B cell (primary cell): ENCODE data around the gene KCNJ10.

Experiments used
- EZH2 ChIP-seq: IDR thresholded peaks from 2 replicates; pipeline ENCODE4 v1.6.1; 2012; ENCODE audit warnings: borderline replicate concordance, low read depth, mild to moderate bottlenecking, moderate library complexity, low read length; ENCODE audit not compliant: insufficient read depth, poor library complexity, severe bottlenecking
- TF ChIP-seq, protein P1 (sequence below): fragments of 200-600 bp; IDR thresholded peaks from one replicate; pipeline ENCODE4 v1.8.0; 2022; ENCODE audit warnings: antibody characterized with exemption, mild to moderate bottlenecking

DNA sequence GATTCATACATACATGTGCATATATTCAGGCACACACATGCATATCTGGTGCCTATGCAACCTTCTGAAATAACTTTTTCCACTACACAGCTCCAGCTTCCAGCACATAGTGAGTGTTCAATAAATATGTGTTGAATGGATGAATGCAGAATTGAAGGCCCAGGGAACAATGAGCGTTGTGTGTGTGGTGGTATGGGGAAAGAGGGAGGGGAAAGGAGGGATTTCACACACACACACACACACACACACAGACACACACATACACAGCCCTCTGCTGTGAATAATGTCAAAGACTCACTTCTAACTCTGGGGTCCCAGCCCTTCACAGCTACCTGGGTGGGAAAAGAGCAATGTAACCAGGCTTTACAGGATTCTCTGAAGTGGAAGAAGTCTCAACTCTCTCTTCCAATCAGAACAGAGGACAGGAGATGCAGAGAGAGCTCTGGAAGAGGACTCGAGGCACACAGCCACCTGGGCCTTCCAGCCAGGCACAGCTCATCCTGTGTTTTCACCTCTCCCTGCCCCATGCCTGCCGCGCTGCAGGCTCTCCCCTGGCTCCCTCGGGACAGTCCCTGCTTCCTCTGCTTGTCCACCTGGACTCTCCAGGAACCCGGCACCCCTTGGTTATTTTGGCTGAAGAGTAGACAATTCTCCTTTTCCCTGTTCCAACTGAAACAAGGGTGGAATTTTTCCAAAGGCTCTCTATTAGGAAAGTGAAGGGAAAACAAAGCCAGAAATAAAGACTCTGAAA is 33.9 kb upstream of the KCNJ10 start:
- TF ChIP-seq, protein P1, sequence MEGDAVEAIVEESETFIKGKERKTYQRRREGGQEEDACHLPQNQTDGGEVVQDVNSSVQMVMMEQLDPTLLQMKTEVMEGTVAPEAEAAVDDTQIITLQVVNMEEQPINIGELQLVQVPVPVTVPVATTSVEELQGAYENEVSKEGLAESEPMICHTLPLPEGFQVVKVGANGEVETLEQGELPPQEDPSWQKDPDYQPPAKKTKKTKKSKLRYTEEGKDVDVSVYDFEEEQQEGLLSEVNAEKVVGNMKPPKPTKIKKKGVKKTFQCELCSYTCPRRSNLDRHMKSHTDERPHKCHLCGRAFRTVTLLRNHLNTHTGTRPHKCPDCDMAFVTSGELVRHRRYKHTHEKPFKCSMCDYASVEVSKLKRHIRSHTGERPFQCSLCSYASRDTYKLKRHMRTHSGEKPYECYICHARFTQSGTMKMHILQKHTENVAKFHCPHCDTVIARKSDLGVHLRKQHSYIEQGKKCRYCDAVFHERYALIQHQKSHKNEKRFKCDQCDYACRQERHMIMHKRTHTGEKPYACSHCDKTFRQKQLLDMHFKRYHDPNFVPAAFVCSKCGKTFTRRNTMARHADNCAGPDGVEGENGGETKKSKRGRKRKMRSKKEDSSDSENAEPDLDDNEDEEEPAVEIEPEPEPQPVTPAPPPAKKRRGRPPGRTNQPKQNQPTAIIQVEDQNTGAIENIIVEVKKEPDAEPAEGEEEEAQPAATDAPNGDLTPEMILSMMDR = no peak
- no peak for TF ChIP-seq EZH2
